H1 (cell line): ENCODE data around the gene DPM2. TPM values are rescaled to one million over a fixed set of nuclear protein-coding genes. Genes with fewer than 3 reads are reported as not detected.

Experiments used
- E2F6 ChIP-seq: IDR thresholded peaks from 2 replicates; pipeline ENCODE4 v1.6.1; 2012; ENCODE audit warnings: inconsistent platforms
- polyA plus RNA-seq, 7 experiments: library from polyadenylated mRNA; depleted of rRNA in 3 of 7; stranded (reverse) in 5 of 7; unstranded in 2 of 7; fragments of >200 nt in 5 of 7; fragments of 200-250 nt in 2 of 7; gene quantifications; 1 replicate in 5 of 7; 2 replicates in 1 of 7; 4 replicates in 1 of 7; pipeline versions ENCODE4 v1.2.1 to v1.2.3, GENCODE V29; 2011 to 2013; ENCODE audit warnings: missing spikeins in 2 of 7, mixed read lengths in 2 of 7
- total RNA-seq: library from RNA; stranded (reverse); fragmentation: NEBNext Ultra II Directional; extraction: Animal tissue kit (Norgen Biotek cat#: 25700); gene quantifications from 2 replicates; pipeline ENCODE4 v1.2.1, GENCODE V29; 2021

The DPM2 gene
- total and polyA plus RNA-seq, 2 of the 8 experiments (the other 6 are each of a cell fraction or from before 2014, with no cell fraction given) = 45.4 to 95.4 TPM

GRCh38 chr9:127899128-127899943 is 38.3 kb downstream of the DPM2 start, which contains the start of gene ST6GALNAC6 (continued):
- TF ChIP-seq E2F6 = no peak
